ENCODE measurements around the gene DCBLD2.

DNA sequence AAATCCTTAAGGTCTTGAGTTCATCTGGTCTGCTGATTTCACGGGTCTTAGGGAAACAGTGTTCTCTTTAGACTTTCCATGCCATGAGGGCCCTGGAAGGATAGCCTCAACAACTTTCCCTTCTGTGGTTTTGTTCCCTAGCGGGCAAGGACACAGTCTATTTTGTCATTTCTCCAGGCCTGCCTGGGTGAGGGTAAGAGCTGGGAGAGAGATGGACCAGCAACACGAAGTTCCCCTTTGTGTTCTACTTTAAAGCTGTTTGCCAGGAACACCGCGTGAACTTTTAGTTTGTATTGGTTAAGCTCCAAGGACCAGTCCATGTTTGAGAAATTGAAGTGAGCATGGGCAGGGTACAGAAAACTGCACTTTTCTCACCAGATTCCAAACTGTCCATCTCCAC, 117.5 kb downstream of the DCBLD2 start:
- TF ChIP-seq, protein P1, sequence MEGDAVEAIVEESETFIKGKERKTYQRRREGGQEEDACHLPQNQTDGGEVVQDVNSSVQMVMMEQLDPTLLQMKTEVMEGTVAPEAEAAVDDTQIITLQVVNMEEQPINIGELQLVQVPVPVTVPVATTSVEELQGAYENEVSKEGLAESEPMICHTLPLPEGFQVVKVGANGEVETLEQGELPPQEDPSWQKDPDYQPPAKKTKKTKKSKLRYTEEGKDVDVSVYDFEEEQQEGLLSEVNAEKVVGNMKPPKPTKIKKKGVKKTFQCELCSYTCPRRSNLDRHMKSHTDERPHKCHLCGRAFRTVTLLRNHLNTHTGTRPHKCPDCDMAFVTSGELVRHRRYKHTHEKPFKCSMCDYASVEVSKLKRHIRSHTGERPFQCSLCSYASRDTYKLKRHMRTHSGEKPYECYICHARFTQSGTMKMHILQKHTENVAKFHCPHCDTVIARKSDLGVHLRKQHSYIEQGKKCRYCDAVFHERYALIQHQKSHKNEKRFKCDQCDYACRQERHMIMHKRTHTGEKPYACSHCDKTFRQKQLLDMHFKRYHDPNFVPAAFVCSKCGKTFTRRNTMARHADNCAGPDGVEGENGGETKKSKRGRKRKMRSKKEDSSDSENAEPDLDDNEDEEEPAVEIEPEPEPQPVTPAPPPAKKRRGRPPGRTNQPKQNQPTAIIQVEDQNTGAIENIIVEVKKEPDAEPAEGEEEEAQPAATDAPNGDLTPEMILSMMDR (IDR thresholded peaks at IDR 0.05; ENCODE audit: low read depth, low read length), result no peak
- TF ChIP-seq EZH2phosphoT487 (IDR thresholded peaks at IDR 0.05; ENCODE audit: low read depth), result no peak

Data from OCI-LY3 (cell line).